Activated naive CD8-positive, alpha-beta T cell treated with anti-CD3 and anti-CD28 coated beads, Interleukin-2, amount 50 U/mL, for 16 hours (primary cell): Measurements from ENCODE around the gene CEP170B.
"Not testable (repeated sequence)": the region's sequence is repeated elsewhere in the genome, so short reads cannot be mapped to it uniquely, and the experiment has no call there.

Experiments used
- DNase-seq: peaks from one replicate; pipeline ENCODE4 v3.0.0-alpha.2; 2020; ENCODE audit warnings: low read depth, low spot score

The CEP170B gene

GRCh38 chr14:104912053-104912452 lies 47.0 kb downstream of the CEP170B start:
- DNase-seq: no peak

- DNase-seq: no peak
Measured at GRCh38 chr14:104913435-104913834, 48.4 kb downstream of the CEP170B start.

- DNase-seq: no peak
Measured at GRCh38 chr14:104917116-104917515, 52.0 kb downstream of the CEP170B start.

DNA sequence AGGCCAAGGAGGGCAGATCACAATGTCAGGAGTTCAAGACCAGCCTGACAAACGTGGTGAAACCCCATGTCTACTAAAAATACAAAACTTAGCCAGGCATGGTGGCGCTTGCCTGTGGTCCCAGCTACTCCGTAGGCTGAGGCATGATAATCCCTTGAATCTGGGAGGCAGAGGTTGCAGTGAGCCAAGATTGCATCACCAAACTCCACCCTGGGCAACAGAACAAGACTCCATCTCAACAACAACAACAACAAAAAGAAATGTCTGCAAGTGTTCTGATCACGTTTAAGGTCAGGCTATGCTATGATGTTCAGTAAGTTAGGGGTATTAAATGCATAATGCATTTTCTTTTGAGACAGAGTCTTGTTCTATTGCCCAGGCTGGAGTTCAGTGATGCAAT lies 52.9 kb downstream of the CEP170B start:
- no peak for DNase-seq

GRCh38 chr14:104919152-104919992 lies 54.3 kb downstream of the CEP170B start:
- DNase-seq: not testable (repeated sequence)

DNA sequence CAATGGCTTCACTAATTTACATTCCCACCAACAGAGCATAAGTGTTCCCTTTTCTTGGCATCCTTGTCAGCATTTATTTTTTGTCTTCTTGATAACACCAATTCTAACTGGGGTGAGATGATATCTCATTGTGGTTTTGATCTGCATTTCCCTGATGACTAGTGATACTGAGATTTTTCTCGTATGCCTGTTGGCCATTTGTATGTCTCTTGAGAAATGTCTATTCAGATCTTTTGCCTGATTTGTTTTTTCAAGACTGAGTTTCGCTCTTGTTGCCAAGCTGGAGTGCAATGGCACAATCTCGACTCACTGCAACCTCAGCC lies 54.9 kb downstream of the CEP170B start:
- no peak for DNase-seq

GRCh38 chr14:104923640-104924420 lies 58.8 kb downstream of the CEP170B start:
- no peak for DNase-seq

GRCh38 chr14:104924421-104925213 lies 59.5 kb downstream of the CEP170B start, which contains the start of gene PLD4:
TSS of gene PLD4 (plus strand) at chr14:104924879. CDS start at chr14:104927141, 2,262 bp downstream.
- DNase-seq: no peak

DNA sequence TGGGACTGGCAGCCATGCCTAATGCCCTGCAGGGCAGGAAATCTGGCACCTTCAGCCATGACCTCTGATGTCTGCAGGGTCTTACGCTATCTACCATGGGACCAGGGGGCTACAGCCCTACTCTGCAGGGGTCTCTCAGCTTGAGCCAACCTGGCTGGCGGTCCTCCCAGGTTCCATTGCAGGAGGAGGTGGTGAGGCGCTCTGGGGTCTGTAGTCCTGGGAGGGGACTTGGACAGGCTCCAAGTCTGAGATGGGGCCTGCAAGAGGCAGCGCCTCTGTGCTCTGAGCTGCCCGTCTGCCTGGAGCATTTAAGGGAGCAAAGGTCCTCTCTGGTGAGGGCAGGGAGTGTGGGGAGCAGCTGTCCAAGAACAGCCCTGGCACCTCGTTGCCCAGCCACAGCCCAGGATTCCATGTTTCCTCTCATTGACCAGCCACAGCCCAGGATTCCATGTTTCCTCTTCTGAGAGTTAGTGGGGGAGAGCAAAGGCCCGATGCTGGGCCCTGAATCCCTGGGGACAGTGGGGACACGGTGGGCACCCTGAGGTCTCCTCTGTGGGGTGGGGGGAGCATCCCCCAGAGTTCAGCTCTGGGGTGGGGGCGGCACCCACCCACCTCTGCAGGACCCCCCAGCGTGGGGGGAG lies 60.3 kb downstream of the CEP170B start:
- DNase-seq: no peak

GRCh38 chr14:104925855-104926609 lies 61.0 kb downstream of the CEP170B start:
- DNase-seq: no peak

DNA sequence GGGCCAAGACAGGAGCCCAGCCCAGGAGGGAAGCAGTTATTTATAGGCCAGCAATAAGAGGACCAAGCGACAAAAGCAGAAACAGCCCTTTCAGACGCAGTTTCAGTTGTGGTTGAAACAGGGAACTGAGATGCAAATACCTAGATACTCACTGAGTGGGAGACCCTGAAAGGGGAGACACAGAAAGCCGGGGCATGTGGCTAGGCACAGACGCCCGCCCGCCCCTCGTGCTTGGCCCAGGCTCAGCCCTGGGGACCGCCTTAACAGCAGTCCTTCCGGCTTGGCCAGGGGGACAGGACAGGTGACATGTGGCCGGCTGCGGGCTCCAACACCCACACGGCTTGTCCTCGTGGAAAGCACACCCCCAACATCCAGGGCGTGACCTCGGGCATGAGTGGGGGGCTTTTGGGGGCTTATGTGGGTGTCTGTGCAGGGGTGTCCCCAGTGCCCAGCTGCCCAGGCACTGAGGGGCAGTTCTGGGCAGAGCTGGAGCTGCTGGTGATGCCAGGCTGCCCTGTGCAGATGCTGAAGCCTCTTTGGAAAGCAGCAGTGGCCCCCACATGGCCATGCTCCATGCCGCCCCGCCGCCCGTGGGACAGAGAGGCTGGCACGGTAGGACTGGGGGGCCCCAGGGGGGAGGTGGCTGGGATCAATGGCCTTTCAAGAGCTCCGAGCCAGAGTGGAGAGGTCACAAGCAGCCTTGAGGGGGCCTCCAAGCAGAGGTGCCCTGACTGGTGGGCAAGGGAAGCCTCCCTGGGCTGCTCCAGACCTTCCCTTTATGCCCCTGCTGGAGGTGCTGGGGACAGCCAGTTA lies 61.8 kb downstream of the CEP170B start:
- no peak for DNase-seq

- no peak for DNase-seq
Measured at GRCh38 chr14:104927432-104927816, 62.4 kb downstream of the CEP170B start.

DNA sequence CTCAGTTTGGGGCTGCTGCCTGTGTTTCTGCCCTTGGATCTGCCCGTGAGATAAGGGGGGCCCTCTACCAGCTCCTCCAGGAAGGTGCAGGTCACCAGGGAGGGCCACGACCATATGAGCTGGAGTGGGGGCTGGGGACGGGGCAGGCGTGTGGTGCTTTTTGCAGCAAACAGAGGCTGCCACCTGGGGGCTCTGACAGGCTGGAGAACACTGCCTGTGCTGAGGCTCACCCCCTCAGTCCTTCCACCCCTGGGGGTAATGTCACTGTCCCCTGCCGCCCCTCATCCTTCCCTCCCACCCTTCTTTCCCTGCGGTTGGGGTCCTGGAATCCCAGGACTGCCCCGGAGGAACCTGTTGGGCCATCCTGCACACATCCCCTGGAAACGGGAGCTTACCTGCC lies 62.8 kb downstream of the CEP170B start:
- no peak for DNase-seq

DNA sequence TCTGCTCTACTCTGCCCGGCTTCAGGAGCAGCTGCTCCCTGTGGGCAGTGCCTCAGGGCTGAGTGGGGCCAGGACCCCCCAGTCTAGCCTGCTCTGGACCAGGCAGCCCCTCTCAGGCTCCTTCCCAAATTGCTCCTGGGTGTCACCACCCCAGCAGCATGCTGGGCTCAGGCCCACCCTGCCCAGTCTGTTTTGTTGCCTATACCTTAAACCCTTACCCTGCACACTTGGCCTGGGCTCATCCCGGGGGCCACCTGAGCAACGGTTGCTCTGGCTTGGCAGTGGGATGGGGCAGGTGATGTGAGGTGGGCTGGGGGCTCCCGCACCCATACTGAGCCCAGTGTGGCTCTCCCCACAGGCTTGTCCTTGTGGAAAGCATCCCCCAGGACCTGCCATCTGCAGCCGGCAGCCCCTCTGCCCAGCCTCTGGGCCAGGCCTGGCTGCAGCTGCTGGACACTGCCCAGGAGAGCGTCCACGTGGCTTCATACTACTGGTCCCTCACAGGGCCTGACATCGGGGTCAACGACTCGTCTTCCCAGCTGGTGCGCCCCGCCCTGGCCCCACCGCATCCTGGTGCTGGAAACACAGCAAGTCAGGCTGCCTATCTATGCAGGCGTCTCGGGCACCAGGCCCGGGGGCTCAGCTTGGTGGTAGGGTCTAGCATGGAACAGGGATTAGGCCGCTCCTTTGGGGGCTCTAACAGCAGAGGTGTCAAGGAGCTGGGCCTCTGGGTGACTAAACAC lies 63.5 kb downstream of the CEP170B start:
- no peak for DNase-seq

- no peak for DNase-seq
Measured at GRCh38 chr14:104929268-104930230, 64.5 kb downstream of the CEP170B start.

GRCh38 chr14:104930526-104931303 lies 65.6 kb downstream of the CEP170B start:
- no peak for DNase-seq

- DNase-seq: no peak
Measured at GRCh38 chr14:104931304-104931770, 66.3 kb downstream of the CEP170B start.
